ENCODE results near the gene FAH. TPM values are rescaled to one million over a fixed set of nuclear protein-coding genes. Genes with fewer than 3 reads are reported as not detected.

The FAH gene
- total and polyA plus RNA-seq, 2 experiments from 2014 or later = 24.9 to 28.8 TPM

DNA sequence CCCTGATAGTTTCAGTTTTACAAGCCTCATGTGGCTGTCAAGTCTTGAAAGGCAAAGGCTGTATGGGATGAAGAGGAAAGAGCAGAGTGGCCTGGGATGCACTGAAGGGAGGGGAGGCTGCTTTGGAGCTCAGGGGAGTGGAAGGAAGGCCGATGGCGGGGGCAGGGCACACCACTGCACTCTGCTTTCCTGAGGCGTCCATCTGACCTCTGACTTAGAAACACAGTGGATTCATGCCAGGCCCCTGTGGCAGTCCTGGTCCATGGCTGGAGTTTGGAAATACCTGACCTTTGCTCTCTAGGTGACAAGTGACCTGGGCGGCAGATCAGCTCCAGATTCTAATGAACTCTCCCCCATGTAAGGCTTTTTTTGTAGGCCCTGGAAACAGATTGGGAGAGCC, 19.0 kb downstream of the FAH start:
- peaks cover 13% of the 10 kb centered on the region for H3K4me1 ChIP-seq (ENCODE audit: insufficient read depth)
- no peaks in the 10 kb centered on the region for H3K36me3 ChIP-seq (ENCODE audit: low read depth)
- H3F3A ChIP-seq (ENCODE audit: insufficient read depth) = peaks cover 13% of the 10 kb centered on the region; the same call in 1 of the 2 replicates
- H4K20me1 ChIP-seq (ENCODE audit: insufficient read depth) = no peaks in the 10 kb centered on the region
- H3K9me2 ChIP-seq (ENCODE audit: insufficient read depth) = no peaks in the 10 kb centered on the region
- H3K27me3 ChIP-seq (replicated peaks; ENCODE audit: insufficient read depth) = no peaks in the 10 kb centered on the region
- H3K9me3 ChIP-seq (ENCODE audit: low read depth) = no peaks in the 10 kb centered on the region
- no peak overlapping the region for H3K9ac ChIP-seq
- H3K79me2 ChIP-seq (ENCODE audit: insufficient read depth) = no peaks in the 10 kb centered on the region
- 95 to 100% methylated on average over 3 to 4 of the region's 4 CpGs for WGBS, 2 experiments (ENCODE audit: low coverage in 1 of 2, low lambda C conversion rate in 2 of 2, missing lambda C conversion rate in 2 of 2)
- no peak overlapping the region for H3K27ac ChIP-seq
- no peak for DNase-seq
- no peak overlapping the region for H2AFZ ChIP-seq
- TF ChIP-seq EZH2phosphoT487 (IDR thresholded peaks at IDR 0.05; ENCODE audit: insufficient read depth, low read depth) (no peak), EZH2 (IDR thresholded peaks at IDR 0.05; ENCODE audit: insufficient read depth, poor library complexity, severe bottlenecking) (no peak)
- no peak overlapping the region for H3K4me3 ChIP-seq
- H3K4me2 ChIP-seq (ENCODE audit: unreplicated experiment) = no peak overlapping the region
- in situ Hi-C loops (cut with MboI) = no loop called here

DNA sequence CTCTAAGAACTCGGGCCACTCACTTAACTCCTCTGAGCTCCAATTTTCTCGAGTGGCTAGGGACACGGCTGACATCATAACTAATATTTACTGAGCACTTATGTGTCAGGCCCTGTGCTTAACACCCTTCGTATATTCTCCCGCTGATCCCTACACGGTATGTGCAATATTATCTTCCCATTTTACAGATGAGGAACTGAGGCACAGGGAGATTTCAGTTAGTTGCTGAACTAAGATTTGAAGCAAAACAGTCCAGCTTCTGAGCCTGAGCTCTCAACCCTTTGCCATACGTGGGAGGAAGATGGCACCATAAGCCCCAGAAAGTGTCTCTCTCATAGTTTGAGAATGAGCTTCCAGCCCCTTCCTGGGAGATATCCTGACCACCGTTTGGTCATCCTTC, 19.6 kb downstream of the FAH start:
- Histone ChIP-seq H3K4me3 (no peak overlapping the region), H3K4me2 (ENCODE audit: unreplicated experiment) (no peak overlapping the region), H3K9me2 (ENCODE audit: insufficient read depth) (no peaks in the 10 kb centered on the region), H4K20me1 (ENCODE audit: insufficient read depth) (no peaks in the 10 kb centered on the region), H3K27ac (no peak overlapping the region), H3K9me3 (ENCODE audit: low read depth) (no peaks in the 10 kb centered on the region), H2AFZ (no peak overlapping the region), H3K4me1 (ENCODE audit: insufficient read depth) (peaks cover 15% of the 10 kb centered on the region), H3K27me3 (replicated peaks; ENCODE audit: insufficient read depth) (no peaks in the 10 kb centered on the region), H3K9ac (no peak overlapping the region), H3K36me3 (ENCODE audit: low read depth) (no peaks in the 10 kb centered on the region), H3K79me2 (ENCODE audit: insufficient read depth) (no peaks in the 10 kb centered on the region), H3F3A (ENCODE audit: insufficient read depth) (peaks cover 14% of the 10 kb centered on the region; the same call in 1 of the 2 replicates)
- no peak for DNase-seq
- TF ChIP-seq EZH2phosphoT487 (IDR thresholded peaks at IDR 0.05; ENCODE audit: insufficient read depth, low read depth) = no peak
- no peak for TF ChIP-seq EZH2 (IDR thresholded peaks at IDR 0.05; ENCODE audit: insufficient read depth, poor library complexity, severe bottlenecking)
- WGBS, 2 experiments (ENCODE audit: low coverage in 1 of 2, low lambda C conversion rate in 2 of 2, missing lambda C conversion rate in 2 of 2) = 82 to 85% methylated on average over 8 of the region's 8 CpGs
- in situ Hi-C loops (cut with MboI) = no loop called here

DNA sequence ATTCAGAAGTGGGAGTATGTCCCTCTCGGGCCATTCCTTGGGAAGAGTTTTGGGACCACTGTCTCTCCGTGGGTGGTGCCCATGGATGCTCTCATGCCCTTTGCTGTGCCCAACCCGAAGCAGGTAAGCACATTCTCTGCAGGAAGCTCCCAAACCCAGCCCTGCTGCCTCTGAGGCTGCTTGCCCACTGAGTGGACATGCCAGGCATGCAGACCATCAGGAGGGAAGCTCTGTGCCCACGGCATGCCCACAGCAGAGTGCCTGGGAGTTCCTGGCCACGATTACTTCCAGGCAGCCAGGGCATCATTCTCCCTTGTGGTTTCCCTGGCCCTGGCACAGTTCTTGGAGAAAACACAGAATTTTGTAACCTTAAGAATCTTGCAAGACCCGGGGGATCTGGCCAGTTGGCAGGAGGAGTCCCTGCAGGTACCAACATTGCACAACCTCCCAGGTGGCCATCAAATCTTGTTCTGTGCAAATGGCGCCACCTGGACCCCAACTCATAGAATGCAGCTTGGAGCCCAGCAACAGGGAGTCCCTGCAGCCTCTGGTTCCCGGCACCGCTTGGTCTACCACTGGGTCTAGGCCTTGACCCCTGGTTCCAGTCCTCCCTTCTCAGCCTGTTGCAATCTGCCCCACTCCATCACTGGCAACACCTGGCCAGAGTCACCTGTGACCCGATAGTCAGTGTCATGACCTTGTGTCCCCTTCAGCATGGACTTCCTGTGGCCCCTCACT, 20.4 kb downstream of the FAH start:
- Histone ChIP-seq H3K4me1 (ENCODE audit: insufficient read depth) (peaks cover 17% of the 10 kb centered on the region), H4K20me1 (ENCODE audit: insufficient read depth) (no peaks in the 10 kb centered on the region), H3K9me3 (ENCODE audit: low read depth) (no peaks in the 10 kb centered on the region), H3K79me2 (ENCODE audit: insufficient read depth) (no peaks in the 10 kb centered on the region), H3K4me3 (no peak overlapping the region), H2AFZ (no peak overlapping the region), H3K27me3 (replicated peaks; ENCODE audit: insufficient read depth) (no peaks in the 10 kb centered on the region), H3K9ac (no peak overlapping the region), H3K9me2 (ENCODE audit: insufficient read depth) (no peaks in the 10 kb centered on the region), H3F3A (ENCODE audit: insufficient read depth) (peaks cover 22% of the 10 kb centered on the region; the same call in 1 of the 2 replicates), H3K36me3 (ENCODE audit: low read depth) (no peaks in the 10 kb centered on the region), H3K27ac (no peak overlapping the region), H3K4me2 (ENCODE audit: unreplicated experiment) (no peak overlapping the region)
- TF ChIP-seq EZH2phosphoT487 (IDR thresholded peaks at IDR 0.05; ENCODE audit: insufficient read depth, low read depth) = no peak
- no peak for TF ChIP-seq EZH2 (IDR thresholded peaks at IDR 0.05; ENCODE audit: insufficient read depth, poor library complexity, severe bottlenecking)
- WGBS, 2 experiments (ENCODE audit: low coverage in 1 of 2, low lambda C conversion rate in 2 of 2, missing lambda C conversion rate in 2 of 2) = 75 to 81% methylated on average over 9 to 10 of the region's 10 CpGs
- in situ Hi-C loops (cut with MboI) = no loop called here
- DNase-seq = peak; percentile 65

DNA sequence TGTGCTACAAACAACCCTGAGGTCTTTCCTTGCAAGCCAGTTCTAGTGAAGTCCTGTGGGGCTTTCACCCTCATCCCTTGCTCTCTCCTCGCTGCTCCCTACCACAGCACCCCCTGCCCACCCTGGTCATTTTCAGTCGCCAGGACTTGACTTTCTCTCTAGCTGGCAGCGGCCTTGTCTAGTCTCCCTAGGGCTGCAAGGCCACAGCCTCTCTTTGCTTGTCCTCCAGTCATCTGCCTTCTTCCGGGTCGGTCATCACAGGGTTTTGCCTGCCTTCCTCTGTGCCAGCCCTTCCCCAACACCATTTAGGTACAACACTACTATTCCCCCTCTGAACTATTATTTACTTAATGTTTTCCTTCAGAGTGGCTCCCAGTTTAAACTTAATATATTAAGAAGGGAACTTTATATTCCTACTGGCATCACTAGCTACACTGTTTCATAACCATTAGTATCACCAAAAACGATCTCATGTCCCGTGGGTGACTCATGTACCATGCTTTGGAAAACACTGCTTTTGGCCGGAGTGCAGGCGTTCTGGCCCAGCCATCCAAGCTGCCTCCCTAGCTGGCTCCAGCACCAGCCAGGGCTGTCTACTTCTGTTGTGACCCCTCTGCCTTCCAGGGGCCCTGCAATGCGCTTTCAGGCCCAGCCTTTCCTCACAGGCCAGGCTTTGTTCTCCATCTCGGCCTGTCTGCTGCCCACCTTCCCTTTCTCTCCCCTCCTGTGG, 21.4 kb downstream of the FAH start:
- H3K79me2 ChIP-seq (ENCODE audit: insufficient read depth) = no peaks in the 10 kb centered on the region
- TF ChIP-seq EZH2 (IDR thresholded peaks at IDR 0.05; ENCODE audit: insufficient read depth, poor library complexity, severe bottlenecking) (no peak), EZH2phosphoT487 (IDR thresholded peaks at IDR 0.05; ENCODE audit: insufficient read depth, low read depth) (no peak)
- no peaks in the 10 kb centered on the region for H3K9me3 ChIP-seq (ENCODE audit: low read depth)
- peak overlapping the region; percentile 32 for H3K4me2 ChIP-seq (ENCODE audit: unreplicated experiment)
- H3K4me3 ChIP-seq = no peak overlapping the region
- H3K9ac ChIP-seq = peak overlapping the region; percentile 55
- DNase-seq = peak; percentile 97
- peak overlapping the region; percentile 34; the same call in 1 of the 2 replicates for H2AFZ ChIP-seq
- no peaks in the 10 kb centered on the region for H3K36me3 ChIP-seq (ENCODE audit: low read depth)
- peaks cover 29% of the 10 kb centered on the region for H3F3A ChIP-seq (ENCODE audit: insufficient read depth)
- WGBS, 2 experiments (ENCODE audit: low coverage in 1 of 2, low lambda C conversion rate in 2 of 2, missing lambda C conversion rate in 2 of 2) = 26% methylated on average over 11 of the region's 11 CpGs
- H3K27me3 ChIP-seq (replicated peaks; ENCODE audit: insufficient read depth) = no peaks in the 10 kb centered on the region
- H3K9me2 ChIP-seq (ENCODE audit: insufficient read depth) = no peaks in the 10 kb centered on the region
- no peaks in the 10 kb centered on the region for H4K20me1 ChIP-seq (ENCODE audit: insufficient read depth)
- H3K27ac ChIP-seq = peak overlapping the region; percentile 79
- H3K4me1 ChIP-seq (ENCODE audit: insufficient read depth) = peaks cover 22% of the 10 kb centered on the region
- in situ Hi-C loops (cut with MboI) = no loop called here
